Inflammatory macrophage (primary cell): ENCODE measurements around the gene DCTD.

Source experiments
- DNase-seq, 2 donors: peaks; one replicate each; pipeline ENCODE4 v3.0.0-alpha.2; 2020 to 2022

The DCTD gene

GRCh38 chr4:182890202-182890601, 27.0 kb downstream of the DCTD start:
- DNase-seq, result no peak

- DNase-seq, result no peak
These were observed 28.3 kb downstream of the DCTD start for GRCh38 chr4:182888891-182889290.

- no peak for DNase-seq
These were observed 30.4 kb downstream of the DCTD start for GRCh38 chr4:182886768-182887167.

- no peak for DNase-seq
These were observed 31.0 kb downstream of the DCTD start for GRCh38 chr4:182886205-182886604.

GRCh38 chr4:182885738-182886077, 31.5 kb downstream of the DCTD start:
- DNase-seq, result no peak

GRCh38 chr4:182885022-182885737, 32.0 kb downstream of the DCTD start:
- DNase-seq, result no peak

GRCh38 chr4:182884040-182884439, 33.1 kb downstream of the DCTD start:
- no peak for DNase-seq

GRCh38 chr4:182883351-182883750, 33.8 kb downstream of the DCTD start:
- no peak for DNase-seq

- no peak for DNase-seq
These were observed 35.3 kb downstream of the DCTD start for GRCh38 chr4:182881914-182882313.

- no peak for DNase-seq
These were observed 36.5 kb downstream of the DCTD start for GRCh38 chr4:182880387-182881356.

- no peak for DNase-seq
These were observed 37.3 kb downstream of the DCTD start for GRCh38 chr4:182879913-182880312.

GRCh38 chr4:182878633-182879495, 38.3 kb downstream of the DCTD start:
- DNase-seq, result no peak

GRCh38 chr4:182877326-182877883, 39.8 kb downstream of the DCTD start:
- DNase-seq, result no peak

- DNase-seq, result no peak
These were observed 40.8 kb downstream of the DCTD start for GRCh38 chr4:182876427-182876826.

- DNase-seq, result no peak
These were observed 41.5 kb downstream of the DCTD start for GRCh38 chr4:182875453-182876405.

GRCh38 chr4:182874797-182875345, 42.3 kb downstream of the DCTD start:
- DNase-seq, result no peak

- DNase-seq, result peak in 1 of 2 donors; percentile 3
These were observed 42.9 kb downstream of the DCTD start for GRCh38 chr4:182874304-182874751.

- DNase-seq, result no peak
These were observed 43.5 kb downstream of the DCTD start for GRCh38 chr4:182873726-182874125.

- no peak for DNase-seq
These were observed 43.9 kb downstream of the DCTD start for GRCh38 chr4:182873289-182873688.

GRCh38 chr4:182872886-182873285, 44.3 kb downstream of the DCTD start:
- DNase-seq, result no peak

GRCh38 chr4:182871616-182872015, 45.6 kb downstream of the DCTD start:
- no peak for DNase-seq
